IgD-negative memory B cell (primary cell): ENCODE results near the gene BCL7B. TPM values are rescaled to one million over a fixed set of nuclear protein-coding genes. Genes with fewer than 3 reads are reported as not detected.

ENCODE experiments used
- H3K27ac Mint-ChIP-seq, 3 donors: one replicate each; pipeline ENCODE4 v1.8.0; 2020 to 2022; ENCODE audit warnings: mild to moderate bottlenecking in 3 of 3, mixed read lengths in 3 of 3, moderate library complexity in 1 of 3
- H3K27me3 Mint-ChIP-seq: one replicate; pipeline ENCODE4 v1.8.0; 2021; ENCODE audit warnings: mixed read lengths
- H3K36me3 Mint-ChIP-seq: one replicate; pipeline ENCODE4 v1.8.0; 2020; ENCODE audit warnings: mild to moderate bottlenecking, mixed read lengths
- H3K4me1 Mint-ChIP-seq, 3 donors: one replicate each; pipeline ENCODE4 v1.8.0; 2020 to 2022; ENCODE audit warnings: mixed read lengths in 3 of 3, mild to moderate bottlenecking in 1 of 3
- H3K4me3 Mint-ChIP-seq, 4 donors: one replicate each; pipeline ENCODE4 v1.8.0; 2020 to 2022; ENCODE audit warnings: mild to moderate bottlenecking in 4 of 4, mixed read lengths in 4 of 4, moderate library complexity in 3 of 4
- H3K9me3 Mint-ChIP-seq, 3 donors: one replicate each; pipeline ENCODE4 v1.8.0; 2020 to 2021; ENCODE audit warnings: mixed read lengths in 3 of 3, mild to moderate bottlenecking in 1 of 3
- polyA plus RNA-seq: library from polyadenylated mRNA; unstranded; fragments of 300-500 nt; fragmentation: Illumina TruSeq; gene quantifications from one replicate; pipeline ENCODE4 v1.2.3, GENCODE V29; 2021

Gene BCL7B
- polyA plus RNA-seq, result 78.5 TPM

DNA sequence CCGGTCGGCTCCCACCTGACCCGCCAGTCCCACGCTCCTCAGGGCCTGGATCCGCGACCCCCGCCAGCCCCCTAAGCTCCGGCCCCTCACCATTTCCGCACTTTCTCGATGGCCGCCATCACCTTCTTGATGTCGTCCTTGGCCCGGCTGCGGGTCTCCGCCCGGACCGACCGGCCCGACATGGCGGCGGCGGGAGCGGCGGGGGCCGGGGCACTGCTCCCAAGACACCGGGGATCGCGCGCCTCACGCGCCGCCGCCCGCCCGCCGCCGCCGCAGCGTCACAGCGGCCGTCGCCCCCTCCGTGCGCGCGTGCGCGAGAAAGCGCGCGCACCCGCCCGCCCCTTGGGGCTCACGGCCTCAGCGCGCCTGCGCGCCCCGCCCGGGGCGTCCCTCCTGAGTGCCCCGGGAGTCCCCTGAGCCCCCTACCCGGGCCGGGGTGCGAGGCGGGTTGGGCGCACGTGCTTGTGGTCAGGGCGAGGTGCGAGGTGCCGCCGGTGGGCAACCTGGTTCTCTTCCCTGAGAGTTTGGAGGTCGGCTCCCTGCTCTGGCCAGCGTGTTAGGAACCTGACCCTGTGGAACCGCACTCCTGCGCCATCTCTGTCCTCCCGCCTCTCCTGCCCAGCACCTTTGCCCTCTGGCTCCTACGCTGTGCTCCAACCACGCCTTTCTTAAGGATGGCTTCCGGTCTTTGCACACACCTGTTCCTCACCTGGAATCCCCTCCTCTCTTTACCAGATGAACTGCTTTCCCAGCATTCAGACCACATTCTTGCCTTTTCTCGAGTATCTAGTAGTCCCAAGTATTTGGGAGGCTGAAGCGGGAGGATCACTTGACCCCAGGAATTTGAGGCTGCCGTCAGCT lies at the start of gene BCL7B:
Gene BCL7B (minus strand): TSS at position 294 of the 861 bp plus-strand sequence. CDS start 112 bp downstream, at position 182.
- Mint-ChIP-seq H3K27ac (peak within 1 kb of the TSS; percentile 84 to 96 (median 90)), H3K36me3 (peaks cover 2% of the 10 kb centered on the region), H3K4me3 (peak within 1 kb of the TSS; percentile 86 to 98 (median 92)), H3K27me3 (peaks cover 2% of the 10 kb centered on the region), H3K4me1 (peaks cover 16 to 29% (median 17%) of the 10 kb centered on the region in 3 donors), H3K9me3 (no peaks in the 10 kb centered on the region)

DNA sequence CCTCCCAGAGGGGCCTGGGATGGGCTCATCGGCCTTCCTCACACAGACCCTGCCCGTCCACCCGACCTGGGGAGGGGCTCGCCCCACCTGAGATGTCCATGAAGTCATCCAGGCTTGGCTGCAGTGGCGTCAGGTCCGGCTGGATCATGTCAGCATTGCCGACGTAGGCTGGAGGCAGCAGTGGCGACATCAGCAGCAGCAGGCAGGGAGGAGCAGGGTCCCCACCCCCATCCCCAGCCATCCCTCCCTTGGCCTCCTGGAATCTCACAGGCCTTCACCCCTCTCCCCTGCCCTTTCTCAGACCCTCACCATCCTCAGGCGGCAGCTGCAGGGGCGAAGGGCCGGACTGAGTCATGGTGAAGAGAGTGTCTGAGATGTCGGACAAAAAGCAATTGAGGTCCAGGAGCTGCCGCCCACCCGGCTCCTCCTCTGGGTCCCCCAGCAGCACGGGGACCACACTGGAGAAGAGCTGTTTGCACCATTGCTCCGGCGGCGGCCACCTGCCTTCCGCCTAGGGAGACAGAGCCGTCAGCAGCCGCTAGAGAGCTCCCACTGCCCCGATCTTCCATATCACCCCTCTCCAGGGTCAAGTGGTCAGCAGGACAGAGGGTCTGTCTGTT lies 48.2 kb upstream of the BCL7B start:
- H3K27me3 Mint-ChIP-seq, result peaks cover 22% of the 10 kb centered on the region
- no peaks in the 10 kb centered on the region for H3K9me3 Mint-ChIP-seq
- no peaks in the 10 kb centered on the region for H3K36me3 Mint-ChIP-seq
- H3K27ac Mint-ChIP-seq, result no peak overlapping the region
- H3K4me1 Mint-ChIP-seq, result peaks cover 0 to 2% (median 0%) of the 10 kb centered on the region in 3 donors
- no peak overlapping the region for H3K4me3 Mint-ChIP-seq

DNA sequence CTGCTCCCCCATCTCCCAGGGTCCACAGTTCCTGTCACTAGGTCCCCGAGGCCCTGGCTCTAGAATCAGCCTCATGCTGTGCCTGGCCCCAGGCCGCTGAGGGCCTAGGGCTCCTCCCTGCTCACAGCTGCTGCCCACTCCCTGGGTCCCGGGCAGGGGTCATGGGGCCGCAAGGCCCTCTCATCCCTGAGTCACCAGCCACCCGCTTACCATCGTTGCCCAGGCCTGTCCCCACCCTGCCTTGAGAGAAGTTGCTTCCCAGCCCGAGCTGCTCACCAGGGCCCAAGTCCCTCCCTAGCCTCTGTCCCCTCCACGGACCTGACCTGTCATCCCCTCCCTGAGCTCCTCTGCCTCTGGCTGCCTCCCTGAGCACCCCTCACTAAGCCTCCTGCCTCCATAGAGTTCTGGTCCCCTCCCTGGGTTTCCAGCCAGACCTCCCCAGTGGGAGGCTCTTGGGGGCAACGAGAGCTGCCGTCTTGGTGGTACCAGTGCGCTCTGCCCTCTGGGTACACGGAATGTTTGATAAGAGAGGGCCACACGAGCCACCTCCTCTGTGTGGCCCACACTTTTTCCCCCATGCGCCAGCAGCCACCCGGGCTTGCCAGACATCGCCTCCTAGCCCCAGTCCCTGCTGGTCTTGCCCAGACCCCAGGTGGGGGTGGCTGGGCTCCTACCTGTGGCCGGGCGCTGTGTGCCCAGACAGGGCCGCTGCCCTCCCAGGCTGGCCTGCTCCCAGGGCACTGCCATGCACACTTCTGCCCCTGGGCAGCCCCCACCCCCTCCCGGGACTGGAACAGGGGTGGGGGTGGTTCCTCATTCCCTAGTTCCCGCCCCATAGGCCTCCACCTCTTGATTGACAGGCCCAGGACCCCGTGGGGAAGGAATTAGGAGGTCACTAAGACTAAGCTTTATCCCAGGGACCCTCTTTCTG lies 45.5 kb upstream of the BCL7B start:
- H3K27me3 Mint-ChIP-seq, result peaks cover 16% of the 10 kb centered on the region
- peak overlapping the region in 1 of 3 donors; percentile 59 for H3K27ac Mint-ChIP-seq
- no peak overlapping the region for H3K4me3 Mint-ChIP-seq
- H3K9me3 Mint-ChIP-seq, result no peaks in the 10 kb centered on the region
- no peaks in the 10 kb centered on the region for H3K4me1 Mint-ChIP-seq
- H3K36me3 Mint-ChIP-seq, result no peaks in the 10 kb centered on the region

DNA sequence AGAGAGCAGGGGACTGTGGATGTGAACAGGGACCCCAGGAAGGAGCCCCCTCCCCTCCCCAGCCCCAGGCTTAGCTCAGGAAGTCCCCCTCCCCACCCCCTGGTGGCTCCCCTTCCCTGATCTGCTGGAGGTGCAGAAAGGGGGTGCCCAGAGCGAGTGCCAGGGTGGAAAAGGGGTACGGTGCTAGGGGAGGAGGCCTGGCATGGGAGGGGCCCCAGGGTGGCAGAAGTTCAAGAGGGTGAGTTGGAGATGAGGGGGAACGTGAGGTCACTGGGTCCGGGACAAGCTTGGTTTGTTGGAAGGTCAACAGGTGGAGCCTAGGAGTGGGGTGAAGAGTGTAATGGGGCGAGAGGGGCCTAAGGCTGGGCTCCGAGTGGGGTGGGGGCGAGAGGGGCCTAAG lies 42.4 kb upstream of the BCL7B start:
- Mint-ChIP-seq H3K4me1 (no peaks in the 10 kb centered on the region), H3K27me3 (peaks cover 19% of the 10 kb centered on the region), H3K36me3 (no peaks in the 10 kb centered on the region), H3K4me3 (no peak overlapping the region), H3K9me3 (no peaks in the 10 kb centered on the region), H3K27ac (no peak overlapping the region)

DNA sequence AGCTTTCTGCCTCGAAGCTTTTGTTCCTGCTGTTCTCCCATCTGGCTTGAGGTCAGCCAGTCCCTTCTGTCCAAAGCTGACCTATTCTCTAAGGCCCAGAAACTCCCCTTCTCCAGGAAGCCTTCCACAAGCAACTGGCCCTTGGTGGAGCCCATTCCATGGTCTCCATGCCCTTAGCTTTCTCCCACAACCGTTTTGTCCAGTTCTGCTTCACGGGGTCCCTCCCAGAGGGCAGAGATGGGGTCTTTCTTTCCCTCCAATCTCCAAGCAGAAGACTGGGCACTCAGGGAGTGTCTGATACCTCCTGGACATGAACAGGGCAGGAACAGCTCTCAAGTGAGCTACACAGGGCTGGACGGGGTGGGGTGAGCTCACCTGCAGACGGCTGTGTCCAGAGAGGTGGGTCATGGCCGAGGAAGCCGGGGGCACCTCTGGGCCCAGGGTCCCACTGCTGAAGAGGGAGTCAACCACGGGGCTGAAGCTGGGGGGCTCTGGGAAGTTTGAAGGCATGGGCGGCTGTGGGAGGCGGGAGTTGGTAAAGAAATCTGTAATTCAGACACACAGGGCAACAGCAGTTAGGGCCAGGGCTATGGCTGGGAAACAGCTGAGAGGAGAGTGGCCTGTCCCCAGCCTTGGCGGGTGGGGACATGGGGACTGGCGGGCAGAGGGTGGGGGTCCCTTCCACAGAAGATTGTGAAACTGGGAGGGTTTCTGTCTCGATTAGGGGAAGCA lies 41.8 kb upstream of the BCL7B start:
- Mint-ChIP-seq H3K27me3 (peaks cover 19% of the 10 kb centered on the region), H3K36me3 (no peaks in the 10 kb centered on the region), H3K4me3 (peak overlapping the region in 1 of 4 donors; percentile 17), H3K27ac (no peak overlapping the region), H3K9me3 (no peaks in the 10 kb centered on the region), H3K4me1 (no peaks in the 10 kb centered on the region)

DNA sequence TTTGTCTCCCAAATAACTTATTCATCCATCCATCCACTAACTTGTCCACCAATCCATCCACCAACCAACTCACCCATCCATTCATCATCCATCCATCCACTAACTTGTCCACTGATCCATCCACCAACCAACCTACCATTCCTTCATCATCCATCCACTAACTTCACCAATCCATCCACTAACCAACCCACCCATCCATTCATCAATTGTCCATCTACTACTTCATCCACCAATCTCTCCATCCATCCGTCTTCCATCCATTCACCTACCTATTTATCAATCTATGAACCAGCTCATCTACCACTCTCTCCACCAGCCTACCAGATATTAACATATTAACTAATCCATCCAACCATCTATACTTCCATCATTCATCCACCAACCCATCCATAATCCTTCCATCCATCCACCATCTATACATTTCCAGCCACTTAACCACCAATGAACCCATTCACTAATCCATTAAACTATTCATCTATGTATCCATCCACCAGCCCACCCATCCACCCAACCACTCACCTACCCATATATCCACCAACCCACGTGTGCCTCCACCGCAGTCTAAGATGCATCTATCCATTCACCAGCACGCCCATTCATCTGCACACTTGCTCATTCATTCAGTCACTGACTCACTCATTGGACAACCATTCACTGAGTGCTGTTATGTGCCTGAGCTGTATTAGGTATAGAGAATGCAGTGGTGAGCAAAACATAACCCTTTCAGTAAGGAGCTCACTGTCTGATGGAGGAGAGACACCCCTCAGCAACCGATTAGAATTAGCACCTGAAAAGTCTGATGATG lies 40.7 kb upstream of the BCL7B start:
- no peaks in the 10 kb centered on the region for H3K9me3 Mint-ChIP-seq
- peaks cover 22% of the 10 kb centered on the region for H3K27me3 Mint-ChIP-seq
- H3K36me3 Mint-ChIP-seq, result peaks cover 2% of the 10 kb centered on the region
- no peak overlapping the region for H3K4me3 Mint-ChIP-seq
- H3K4me1 Mint-ChIP-seq, result no peaks in the 10 kb centered on the region
- no peak overlapping the region for H3K27ac Mint-ChIP-seq

DNA sequence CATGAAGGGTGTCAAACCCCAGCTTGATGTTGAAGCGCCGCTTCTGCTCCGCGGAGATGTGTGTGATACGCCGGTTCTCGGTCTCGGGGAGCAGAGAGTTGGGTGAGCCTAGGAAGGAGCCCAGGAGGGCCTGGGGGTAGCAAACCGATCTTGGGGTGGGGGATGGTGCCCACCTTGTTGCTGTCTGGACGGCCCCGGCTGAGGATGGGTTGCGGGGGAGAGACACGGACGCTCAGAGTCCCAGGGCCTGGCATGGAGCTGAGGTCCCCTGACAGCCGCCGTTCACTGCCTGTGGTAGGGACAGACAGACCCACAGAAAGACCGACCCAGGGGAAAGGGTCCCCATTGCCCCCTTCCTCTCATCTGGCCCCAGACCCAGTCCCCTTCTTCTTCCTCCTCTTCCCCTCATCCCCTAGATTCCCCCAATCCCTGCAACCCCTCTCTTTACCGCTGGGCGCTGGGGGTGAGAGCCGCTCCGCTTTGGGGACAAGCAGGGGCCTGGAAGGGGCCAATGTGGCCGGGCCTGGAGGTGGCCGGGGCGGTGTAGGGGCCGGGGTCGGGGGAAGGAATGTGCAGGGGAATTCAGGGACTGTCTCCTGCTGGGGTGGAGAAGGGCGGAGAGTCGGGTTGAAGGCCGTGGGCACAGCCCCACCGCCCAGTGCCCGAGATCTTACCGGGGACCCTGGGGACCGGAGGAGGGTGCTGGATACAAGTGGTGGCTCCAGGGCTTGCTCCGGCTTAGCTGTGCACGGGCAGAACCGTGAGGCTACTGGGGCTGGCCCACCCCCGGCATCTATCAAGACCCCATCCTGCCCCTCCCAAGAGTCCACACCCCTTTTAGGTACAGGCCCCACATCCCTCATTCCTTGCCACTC lies 38.9 kb upstream of the BCL7B start:
- Mint-ChIP-seq H3K4me1 (peaks cover 0 to 1% (median 0%) of the 10 kb centered on the region in 3 donors), H3K27ac (no peak overlapping the region), H3K36me3 (peaks cover 2% of the 10 kb centered on the region), H3K9me3 (no peaks in the 10 kb centered on the region), H3K27me3 (peaks cover 16% of the 10 kb centered on the region), H3K4me3 (no peak overlapping the region)

DNA sequence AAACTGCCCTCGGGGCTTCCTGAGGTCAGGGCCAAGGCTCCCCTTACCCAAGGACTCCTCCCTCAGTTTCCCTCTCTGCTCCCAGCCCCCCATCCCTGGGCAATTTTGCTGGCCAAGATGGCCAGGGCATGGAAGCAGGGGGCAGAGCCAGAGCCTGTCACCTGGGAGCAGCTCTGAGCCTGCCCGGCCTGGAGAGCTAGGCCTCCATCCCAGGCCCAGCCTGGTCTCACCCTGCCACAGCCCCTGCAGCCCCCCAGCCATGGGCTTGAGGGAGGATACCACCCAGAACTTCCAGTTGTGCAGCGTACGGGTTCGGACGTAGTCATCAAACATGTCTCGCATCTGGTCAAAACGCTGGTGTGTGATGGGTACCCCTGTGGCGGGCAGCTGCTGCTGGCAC lies 37.9 kb upstream of the BCL7B start:
- peaks cover 2% of the 10 kb centered on the region for H3K36me3 Mint-ChIP-seq
- H3K4me3 Mint-ChIP-seq, result no peak overlapping the region
- peaks cover 0 to 1% (median 0%) of the 10 kb centered on the region in 3 donors for H3K4me1 Mint-ChIP-seq
- no peak overlapping the region for H3K27ac Mint-ChIP-seq
- no peaks in the 10 kb centered on the region for H3K9me3 Mint-ChIP-seq
- peaks cover 16% of the 10 kb centered on the region for H3K27me3 Mint-ChIP-seq

DNA sequence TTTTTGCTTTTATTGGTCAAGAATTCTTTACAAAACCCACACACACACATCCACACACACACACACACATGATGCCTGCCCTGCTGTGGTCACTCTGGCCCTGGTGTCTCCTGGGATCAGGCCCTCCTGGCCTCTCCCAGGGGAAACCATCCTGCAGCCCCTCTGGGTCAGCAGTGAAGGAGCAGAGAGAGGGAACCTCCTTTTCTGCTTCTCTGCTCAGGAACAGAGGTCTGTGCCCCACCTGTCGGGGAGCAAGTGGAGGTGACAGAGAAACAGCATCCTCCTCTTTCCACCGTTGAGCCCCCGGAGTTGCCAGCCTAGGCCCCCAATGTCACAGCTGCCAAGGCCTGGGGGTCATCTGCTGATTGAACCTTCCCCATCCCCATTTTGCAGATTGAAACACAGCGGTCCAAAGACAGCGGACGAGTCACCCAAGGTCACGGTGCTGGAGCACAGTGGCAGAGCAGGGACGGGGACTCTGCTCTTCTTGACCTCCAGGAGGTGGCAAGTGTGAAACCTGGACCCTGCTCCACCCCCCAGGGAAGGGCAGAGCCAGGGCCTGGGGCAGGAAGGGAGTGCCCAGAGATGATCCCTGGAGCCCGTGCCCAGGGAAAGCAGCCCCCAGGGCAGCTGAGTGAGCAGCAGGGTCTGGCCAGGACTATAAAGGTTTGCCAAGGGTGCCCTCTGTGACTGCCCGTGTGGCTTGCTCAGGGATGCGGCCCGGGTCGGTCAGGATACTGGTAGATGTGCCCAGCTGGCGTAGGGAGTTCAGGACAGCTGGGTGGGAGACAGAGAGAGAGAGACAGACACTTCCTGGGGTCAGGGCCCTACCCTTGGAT lies 35.9 kb upstream of the BCL7B start:
- Mint-ChIP-seq H3K4me3 (peak overlapping the region in 1 of 4 donors; percentile 55), H3K27me3 (peaks cover 16% of the 10 kb centered on the region), H3K36me3 (peaks cover 2% of the 10 kb centered on the region), H3K27ac (no peak overlapping the region), H3K4me1 (peaks cover 0 to 1% (median 0%) of the 10 kb centered on the region in 3 donors), H3K9me3 (no peaks in the 10 kb centered on the region)

DNA sequence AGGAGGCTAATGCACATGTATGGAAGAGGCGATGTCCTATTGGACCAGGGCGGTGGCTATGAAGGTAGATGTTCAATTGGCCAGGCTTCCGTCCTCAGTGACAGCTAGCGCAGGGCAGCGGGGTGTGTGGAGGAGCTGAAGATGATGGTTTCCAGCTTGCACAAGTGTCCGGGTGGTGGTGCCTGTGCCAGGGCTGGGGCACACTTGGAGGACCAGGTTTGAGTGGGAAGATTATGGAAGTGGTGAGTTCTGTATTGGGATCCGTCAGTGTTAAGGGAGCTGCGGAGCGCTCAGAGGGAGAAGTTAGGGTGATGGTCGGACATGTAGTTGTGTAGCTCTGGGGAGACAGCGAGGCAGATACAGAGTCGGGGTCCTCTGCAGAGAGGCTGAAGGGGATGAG lies 29.4 kb upstream of the BCL7B start:
- H3K4me1 Mint-ChIP-seq, result peaks cover 0 to 8% (median 4%) of the 10 kb centered on the region in 3 donors
- no peaks in the 10 kb centered on the region for H3K36me3 Mint-ChIP-seq
- no peaks in the 10 kb centered on the region for H3K27me3 Mint-ChIP-seq
- H3K9me3 Mint-ChIP-seq, result peaks cover 0 to 2% (median 0%) of the 10 kb centered on the region in 3 donors
- H3K4me3 Mint-ChIP-seq, result peak overlapping the region in 1 of 4 donors; percentile 55
- peak overlapping the region in 1 of 3 donors; percentile 45 for H3K27ac Mint-ChIP-seq

DNA sequence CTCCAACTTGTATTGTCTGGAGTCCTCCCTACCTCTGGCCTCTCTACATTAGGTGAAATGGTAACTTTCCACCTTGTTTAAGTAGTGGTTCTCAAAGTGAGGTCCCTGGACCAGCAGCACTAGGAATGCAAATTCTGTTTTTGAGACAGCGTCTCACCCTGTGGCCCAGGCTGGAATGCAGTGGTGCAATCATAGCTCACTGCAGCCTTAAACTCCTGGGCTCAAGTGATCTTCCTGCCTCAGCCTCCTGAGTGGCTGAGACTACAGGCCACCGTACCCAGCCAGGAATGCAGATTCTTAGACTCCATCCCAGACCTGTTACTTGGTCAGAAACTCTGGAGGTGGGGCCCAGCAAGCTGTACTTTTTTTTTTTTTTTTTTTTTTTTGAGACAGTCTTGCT lies 27.7 kb upstream of the BCL7B start:
- Mint-ChIP-seq H3K4me3 (no peak overlapping the region), H3K27me3 (no peaks in the 10 kb centered on the region), H3K36me3 (no peaks in the 10 kb centered on the region), H3K9me3 (peaks cover 0 to 2% (median 0%) of the 10 kb centered on the region in 3 donors), H3K4me1 (peaks cover 0 to 8% (median 4%) of the 10 kb centered on the region in 3 donors), H3K27ac (no peak overlapping the region)

DNA sequence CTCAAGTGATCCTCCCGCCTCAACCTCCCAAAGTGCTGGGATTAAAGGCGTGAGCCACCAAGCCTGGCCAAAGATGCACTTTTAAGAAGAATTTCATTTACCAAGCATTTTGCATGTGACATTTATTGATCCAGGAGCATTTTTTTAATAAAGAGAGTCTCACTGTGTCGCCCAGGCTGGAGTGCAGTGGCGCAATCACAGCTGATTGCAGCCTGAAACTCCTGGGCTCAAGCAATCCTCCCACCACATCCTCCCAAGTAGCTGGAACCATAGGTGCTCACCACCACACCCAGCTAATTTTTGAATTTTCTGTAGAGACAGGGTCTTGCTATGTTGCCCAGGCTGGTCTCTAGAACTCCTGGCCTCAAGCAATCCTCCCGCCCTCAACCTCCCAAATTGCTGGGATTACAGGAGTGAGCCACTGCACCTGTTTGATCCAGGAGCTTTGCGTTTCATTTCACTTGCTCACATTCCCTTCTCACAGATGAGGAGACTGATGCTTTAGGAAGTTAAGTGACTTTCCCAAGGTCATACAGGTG lies 25.2 kb upstream of the BCL7B start:
- H3K27ac Mint-ChIP-seq, result no peak overlapping the region
- no peak overlapping the region for H3K4me3 Mint-ChIP-seq
- peaks cover 5 to 14% (median 10%) of the 10 kb centered on the region in 3 donors for H3K4me1 Mint-ChIP-seq
- H3K9me3 Mint-ChIP-seq, result peaks cover 0 to 2% (median 0%) of the 10 kb centered on the region in 3 donors
- peaks cover 2% of the 10 kb centered on the region for H3K36me3 Mint-ChIP-seq
- H3K27me3 Mint-ChIP-seq, result no peaks in the 10 kb centered on the region
